HepG2 (cell line): Measurements from ENCODE around the gene TNFAIP2. TPM values are rescaled to one million over a fixed set of nuclear protein-coding genes. Genes with fewer than 3 reads are reported as not detected.

Source experiments
- CEBPG ChIP-seq: IDR thresholded peaks from 2 replicates; pipeline ENCODE4 v1.6.1; 2016
- EP300 ChIP-seq, 3 experiments: sonication (generic) in 1 of 3; formaldehyde crosslinking in 1 of 3; IDR thresholded peaks; 2 replicates each; pipeline versions ENCODE4 v1.5.1 to v1.6.1; 2011 to 2020; ENCODE audit warnings: low read depth in 2 of 3, low read length in 2 of 3, borderline replicate concordance in 1 of 3, improper control_type of control experiment in 1 of 3, mild to moderate bottlenecking in 1 of 3, missing genetic modification reagents in 1 of 3, moderate library complexity in 1 of 3
- ISX ChIP-seq: sonication (generic); formaldehyde crosslinking; conservative IDR thresholded peaks from 2 replicates; pipeline ENCODE4 v1.5.0; 2020; ENCODE audit warnings: missing genetic modification reagents
- KAT2B ChIP-seq: fragments of 150-350 bp; IDR thresholded peaks from 2 replicates; pipeline ENCODE4 v1.6.1; 2014; ENCODE audit warnings: low read depth, low read length, borderline replicate concordance
- NR2F6 ChIP-seq, 2 experiments: IDR thresholded peaks; 2 replicates each; pipeline ENCODE4 v1.6.1; 2016; ENCODE audit warnings: antibody characterized with exemption in 1 of 2, mild to moderate bottlenecking in 1 of 2
- REXO4 ChIP-seq: sonication (generic); formaldehyde crosslinking; IDR thresholded peaks from 2 replicates; pipeline ENCODE4 v1.8.0; 2022; ENCODE audit warnings: missing genetic modification reagents, mild to moderate bottlenecking, borderline replicate concordance
- THYN1 ChIP-seq: sonication (generic); formaldehyde crosslinking; IDR thresholded peaks from 2 replicates; pipeline ENCODE4 v1.8.1; 2023; ENCODE audit warnings: low read depth, mild to moderate bottlenecking, moderate library complexity, missing genetic modification reagents, borderline replicate concordance
- ZNF713 ChIP-seq: sonication (generic); formaldehyde crosslinking; IDR thresholded peaks from 2 replicates; pipeline ENCODE4 v1.4.0; 2020; ENCODE audit warnings: mild to moderate bottlenecking, missing genetic modification reagents
- polyA plus RNA-seq, 8 experiments: library from polyadenylated mRNA; depleted of rRNA in 3 of 8; stranded (reverse) in 7 of 8; unstranded in 1 of 8; fragments of >200 nt; fragmentation: Illumina TruSeq in 4 of 8; extraction: Trizol in 4 of 8; gene quantifications; 2 replicates each; pipeline versions ENCODE4 v1.2.1 to v1.2.3, GENCODE V29; 2011 to 2016; ENCODE audit warnings: low read depth in 4 of 8, missing spikeins in 1 of 8, mixed read lengths in 1 of 8; ENCODE audit not compliant: insufficient read depth in 1 of 8
- total RNA-seq, 5 experiments: library from RNA; depleted of rRNA; stranded (reverse); fragments of >200 nt; fragmentation: Illumina TruSeq; extraction: Trizol; gene quantifications; 2 replicates each; pipeline ENCODE4 v1.2.3, GENCODE V29; 2016; ENCODE audit warnings: low read depth in 1 of 5
- TF ChIP-seq, protein P1 (sequence below): sonication (generic); formaldehyde crosslinking; IDR thresholded peaks from 2 replicates; pipeline ENCODE4 v1.5.1; 2020; ENCODE audit warnings: missing genetic modification reagents, mild to moderate bottlenecking, borderline replicate concordance
- TF ChIP-seq, protein P2 (sequence below): conservative IDR thresholded peaks from 2 replicates; pipeline ENCODE4 v1.6.1; 2018; ENCODE audit warnings: missing genetic modification reagents
- TF ChIP-seq, protein P3 (sequence below): sonication (generic); formaldehyde crosslinking; IDR thresholded peaks from 2 replicates; pipeline ENCODE4 v1.4.0; 2020; ENCODE audit warnings: missing genetic modification reagents, borderline replicate concordance
- TF ChIP-seq, protein P4 (sequence below): IDR thresholded peaks from 2 replicates; pipeline ENCODE4 v1.6.1; 2016; ENCODE audit warnings: low read depth, borderline replicate concordance
- TF ChIP-seq, protein P5 (sequence below): sonication (generic); formaldehyde crosslinking; IDR thresholded peaks from 2 replicates; pipeline ENCODE4 v1.8.0; 2022; ENCODE audit warnings: mild to moderate bottlenecking, missing genetic modification reagents, borderline replicate concordance

The TNFAIP2 gene
- total and polyA plus RNA-seq, 2 of the 13 experiments (the other 11 are each of a cell fraction or from before 2014, with no cell fraction given): 0.46 to 1.5 TPM

DNA sequence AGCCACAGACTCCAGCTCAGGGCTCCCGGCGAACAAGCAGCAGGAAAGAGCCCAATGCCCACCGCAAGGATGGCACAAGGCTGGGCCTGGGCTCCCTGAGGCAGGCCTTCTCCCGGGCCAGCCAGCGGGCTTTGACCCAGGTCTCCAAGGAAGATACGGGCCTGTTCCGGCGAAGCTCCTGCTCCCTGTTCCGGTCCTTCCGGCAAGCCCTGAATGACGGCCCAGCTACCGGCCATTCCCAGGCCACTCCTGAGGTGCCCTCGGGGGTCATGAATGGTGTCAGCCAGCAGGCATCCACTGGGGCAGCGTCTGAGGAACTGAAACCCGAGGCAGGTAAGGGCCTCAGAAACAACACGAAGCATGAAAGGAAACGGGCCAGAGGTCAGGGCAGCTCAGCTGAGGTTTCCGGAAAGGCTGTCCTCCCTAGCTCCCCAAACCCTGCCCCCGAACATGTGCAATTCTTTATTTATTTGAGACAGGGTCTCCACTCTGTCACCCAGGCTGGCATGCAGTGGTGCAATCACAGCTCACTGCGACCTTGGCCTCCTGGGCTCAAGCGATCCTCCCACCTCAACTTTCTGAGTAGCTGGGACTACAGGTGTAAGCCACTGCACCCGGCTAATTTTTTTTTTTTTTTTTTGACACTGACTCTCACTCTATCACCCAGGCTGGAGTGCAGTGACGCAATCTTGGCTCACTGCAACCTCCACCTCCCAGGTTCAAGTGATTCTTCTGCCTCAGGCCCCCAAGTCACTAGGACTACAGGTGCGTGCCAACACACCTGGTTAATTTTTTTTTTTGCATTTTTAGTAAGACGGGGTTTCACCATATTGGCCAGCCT lies 22.8 kb upstream of the TNFAIP2 start (continued):
- TF ChIP-seq, protein P1, sequence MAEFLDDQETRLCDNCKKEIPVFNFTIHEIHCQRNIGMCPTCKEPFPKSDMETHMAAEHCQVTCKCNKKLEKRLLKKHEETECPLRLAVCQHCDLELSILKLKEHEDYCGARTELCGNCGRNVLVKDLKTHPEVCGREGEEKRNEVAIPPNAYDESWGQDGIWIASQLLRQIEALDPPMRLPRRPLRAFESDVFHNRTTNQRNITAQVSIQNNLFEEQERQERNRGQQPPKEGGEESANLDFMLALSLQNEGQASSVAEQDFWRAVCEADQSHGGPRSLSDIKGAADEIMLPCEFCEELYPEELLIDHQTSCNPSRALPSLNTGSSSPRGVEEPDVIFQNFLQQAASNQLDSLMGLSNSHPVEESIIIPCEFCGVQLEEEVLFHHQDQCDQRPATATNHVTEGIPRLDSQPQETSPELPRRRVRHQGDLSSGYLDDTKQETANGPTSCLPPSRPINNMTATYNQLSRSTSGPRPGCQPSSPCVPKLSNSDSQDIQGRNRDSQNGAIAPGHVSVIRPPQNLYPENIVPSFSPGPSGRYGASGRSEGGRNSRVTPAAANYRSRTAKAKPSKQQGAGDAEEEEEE: no peak
- TF ChIP-seq, protein P2, sequence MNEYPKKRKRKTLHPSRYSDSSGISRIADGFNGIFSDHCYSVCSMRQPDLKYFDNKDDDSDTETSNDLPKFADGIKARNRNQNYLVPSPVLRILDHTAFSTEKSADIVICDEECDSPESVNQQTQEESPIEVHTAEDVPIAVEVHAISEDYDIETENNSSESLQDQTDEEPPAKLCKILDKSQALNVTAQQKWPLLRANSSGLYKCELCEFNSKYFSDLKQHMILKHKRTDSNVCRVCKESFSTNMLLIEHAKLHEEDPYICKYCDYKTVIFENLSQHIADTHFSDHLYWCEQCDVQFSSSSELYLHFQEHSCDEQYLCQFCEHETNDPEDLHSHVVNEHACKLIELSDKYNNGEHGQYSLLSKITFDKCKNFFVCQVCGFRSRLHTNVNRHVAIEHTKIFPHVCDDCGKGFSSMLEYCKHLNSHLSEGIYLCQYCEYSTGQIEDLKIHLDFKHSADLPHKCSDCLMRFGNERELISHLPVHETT (CRISPR knock-in tag): peak; percentile 58; the same call in 1 of the 2 replicates
- peak; percentile 72 to 90; a peak in 3 of 4 replicates for TF ChIP-seq EP300 (IDR thresholded peaks at IDR 0.05; ENCODE audit: low read depth in 2 of 2, low read length in 2 of 2)
- TF ChIP-seq EP300 (CRISPR knock-in tag; IDR thresholded peaks at IDR 0.05; ENCODE audit: borderline replicate concordance): peak; percentile 77; the same call in 1 of the 2 replicates
- no peak for TF ChIP-seq THYN1 (CRISPR knock-in tag)
- TF ChIP-seq KAT2B: no peak
- TF ChIP-seq CEBPG: peak; percentile 96
- no peak for TF ChIP-seq ZNF713 (CRISPR knock-in tag)
- TF ChIP-seq, protein P3, sequence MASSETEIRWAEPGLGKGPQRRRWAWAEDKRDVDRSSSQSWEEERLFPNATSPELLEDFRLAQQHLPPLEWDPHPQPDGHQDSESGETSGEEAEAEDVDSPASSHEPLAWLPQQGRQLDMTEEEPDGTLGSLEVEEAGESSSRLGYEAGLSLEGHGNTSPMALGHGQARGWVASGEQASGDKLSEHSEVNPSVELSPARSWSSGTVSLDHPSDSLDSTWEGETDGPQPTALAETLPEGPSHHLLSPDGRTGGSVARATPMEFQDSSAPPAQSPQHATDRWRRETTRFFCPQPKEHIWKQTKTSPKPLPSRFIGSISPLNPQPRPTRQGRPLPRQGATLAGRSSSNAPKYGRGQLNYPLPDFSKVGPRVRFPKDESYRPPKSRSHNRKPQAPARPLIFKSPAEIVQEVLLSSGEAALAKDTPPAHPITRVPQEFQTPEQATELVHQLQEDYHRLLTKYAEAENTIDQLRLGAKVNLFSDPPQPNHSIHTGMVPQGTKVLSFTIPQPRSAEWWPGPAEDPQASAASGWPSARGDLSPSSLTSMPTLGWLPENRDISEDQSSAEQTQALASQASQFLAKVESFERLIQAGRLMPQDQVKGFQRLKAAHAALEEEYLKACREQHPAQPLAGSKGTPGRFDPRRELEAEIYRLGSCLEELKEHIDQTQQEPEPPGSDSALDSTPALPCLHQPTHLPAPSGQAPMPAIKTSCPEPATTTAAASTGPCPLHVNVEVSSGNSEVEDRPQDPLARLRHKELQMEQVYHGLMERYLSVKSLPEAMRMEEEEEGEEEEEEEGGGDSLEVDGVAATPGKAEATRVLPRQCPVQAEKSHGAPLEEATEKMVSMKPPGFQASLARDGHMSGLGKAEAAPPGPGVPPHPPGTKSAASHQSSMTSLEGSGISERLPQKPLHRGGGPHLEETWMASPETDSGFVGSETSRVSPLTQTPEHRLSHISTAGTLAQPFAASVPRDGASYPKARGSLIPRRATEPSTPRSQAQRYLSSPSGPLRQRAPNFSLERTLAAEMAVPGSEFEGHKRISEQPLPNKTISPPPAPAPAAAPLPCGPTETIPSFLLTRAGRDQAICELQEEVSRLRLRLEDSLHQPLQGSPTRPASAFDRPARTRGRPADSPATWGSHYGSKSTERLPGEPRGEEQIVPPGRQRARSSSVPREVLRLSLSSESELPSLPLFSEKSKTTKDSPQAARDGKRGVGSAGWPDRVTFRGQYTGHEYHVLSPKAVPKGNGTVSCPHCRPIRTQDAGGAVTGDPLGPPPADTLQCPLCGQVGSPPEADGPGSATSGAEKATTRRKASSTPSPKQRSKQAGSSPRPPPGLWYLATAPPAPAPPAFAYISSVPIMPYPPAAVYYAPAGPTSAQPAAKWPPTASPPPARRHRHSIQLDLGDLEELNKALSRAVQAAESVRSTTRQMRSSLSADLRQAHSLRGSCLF (CRISPR knock-in tag): no peak
- peak; percentile 97 for TF ChIP-seq NR2F6 (IDR thresholded peaks at IDR 0.05)
- TF ChIP-seq NR2F6 (CRISPR knock-in tag; IDR thresholded peaks at IDR 0.05): peak; percentile 98
- TF ChIP-seq REXO4 (CRISPR knock-in tag): no peak
- no peak; the same call in 1 of the 2 replicates for TF ChIP-seq ISX (CRISPR knock-in tag)
- TF ChIP-seq, protein P4, sequence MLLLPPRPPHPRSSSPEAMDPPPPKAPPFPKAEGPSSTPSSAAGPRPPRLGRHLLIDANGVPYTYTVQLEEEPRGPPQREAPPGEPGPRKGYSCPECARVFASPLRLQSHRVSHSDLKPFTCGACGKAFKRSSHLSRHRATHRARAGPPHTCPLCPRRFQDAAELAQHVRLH (CRISPR knock-in tag): peak; percentile 75; the same call in 1 of the 2 replicates
- TF ChIP-seq, protein P5, sequence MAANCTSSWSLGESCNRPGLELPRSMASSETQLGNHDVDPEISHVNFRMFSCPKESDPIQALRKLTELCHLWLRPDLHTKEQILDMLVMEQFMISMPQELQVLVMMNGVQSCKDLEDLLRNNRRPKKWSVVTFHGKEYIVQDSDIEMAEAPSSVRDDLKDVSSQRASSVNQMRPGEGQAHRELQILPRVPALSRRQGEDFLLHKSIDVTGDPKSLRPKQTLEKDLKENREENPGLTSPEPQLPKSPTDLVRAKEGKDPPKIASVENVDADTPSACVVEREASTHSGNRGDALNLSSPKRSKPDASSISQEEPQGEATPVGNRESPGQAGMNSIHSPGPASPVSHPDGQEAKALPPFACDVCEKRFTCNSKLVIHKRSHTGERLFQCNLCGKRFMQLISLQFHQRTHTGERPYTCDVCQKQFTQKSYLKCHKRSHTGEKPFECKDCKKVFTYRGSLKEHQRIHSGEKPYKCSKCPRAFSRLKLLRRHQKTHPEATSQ (CRISPR knock-in tag): no peak; the same call in 1 of the 2 replicates
